GM21825 (cell line): ENCODE measurements around the gene RFPL2.

ENCODE experiments used
- ATAC-seq: cut with Tn5 transposase; IDR thresholded peaks from one replicate; pipeline ENCODE4 v1.9.1; 2021; ENCODE audit warnings: mild to moderate bottlenecking, moderate library complexity; ENCODE audit not compliant: unreplicated experiment

The RFPL2 gene

GRCh38 chr22:32204856-32205722, at the start of gene RFPL2:
RFPL2 (minus strand) TSS chr22:32205073; CDS start chr22:32202451, 2,622 bp downstream.
- ATAC-seq: no peak

- no peak for ATAC-seq
Observed at GRCh38 chr22:32249231-32249630, 44.4 kb upstream of the RFPL2 start.

- ATAC-seq: no peak
Observed at GRCh38 chr22:32248276-32248675, 43.4 kb upstream of the RFPL2 start.

- no peak for ATAC-seq
Observed at GRCh38 chr22:32246166-32246565, 41.3 kb upstream of the RFPL2 start.

- ATAC-seq: no peak
Observed at GRCh38 chr22:32245042-32245441, 40.2 kb upstream of the RFPL2 start.

- no peak for ATAC-seq
Observed at GRCh38 chr22:32244547-32244946, 39.7 kb upstream of the RFPL2 start.

GRCh38 chr22:32240461-32240860, 35.6 kb upstream of the RFPL2 start:
- no peak for ATAC-seq

- no peak for ATAC-seq
Observed at GRCh38 chr22:32237906-32238305, 33.0 kb upstream of the RFPL2 start.

GRCh38 chr22:32236970-32237369, 32.1 kb upstream of the RFPL2 start:
- no peak for ATAC-seq

GRCh38 chr22:32233091-32233490, 28.2 kb upstream of the RFPL2 start:
- ATAC-seq: no peak

- ATAC-seq: no peak
Observed at GRCh38 chr22:32232191-32232830, 27.4 kb upstream of the RFPL2 start.

GRCh38 chr22:32226326-32227104, 21.6 kb upstream of the RFPL2 start:
- no peak for ATAC-seq

- ATAC-seq: no peak
Observed at GRCh38 chr22:32222991-32223390, 18.1 kb upstream of the RFPL2 start.

- ATAC-seq: no peak
Observed at GRCh38 chr22:32219026-32219425, 14.2 kb upstream of the RFPL2 start.

- no peak for ATAC-seq
Observed at GRCh38 chr22:32218470-32218869, 13.6 kb upstream of the RFPL2 start.

GRCh38 chr22:32217465-32217864, 12.6 kb upstream of the RFPL2 start:
- ATAC-seq: no peak

GRCh38 chr22:32216911-32217310, 12.0 kb upstream of the RFPL2 start:
- no peak for ATAC-seq

GRCh38 chr22:32211011-32211410, 6.1 kb upstream of the RFPL2 start:
- ATAC-seq: no peak

- ATAC-seq: no peak
Observed at GRCh38 chr22:32208681-32209080, 3.8 kb upstream of the RFPL2 start.

- no peak for ATAC-seq
Observed at GRCh38 chr22:32207971-32208480, 3.2 kb upstream of the RFPL2 start.
